NCI-H460 (cell line): ENCODE data around the gene PLEKHH3. TPM values are rescaled to one million over a fixed set of nuclear protein-coding genes. Genes with fewer than 3 reads are reported as not detected.
A peak's percentile ranks its signal among the peaks of the same experiment; 100 is the strongest.

Experiments used
- DNase-seq: peaks from one replicate; pipeline ENCODE4 v3.0.0-alpha.2; 2016; ENCODE audit warnings: low read depth; ENCODE audit errors: extremely low read depth
- polyA plus RNA-seq: library from polyadenylated mRNA; depleted of rRNA; stranded (reverse); fragments of >200 nt; gene quantifications from 2 replicates; pipeline ENCODE4 v1.2.3, GENCODE V29; 2014; cell fraction: nucleus; rRNA removed
- total RNA-seq: library from RNA; depleted of rRNA; stranded (reverse); fragments of >200 nt; shearing (Covaris generic); gene quantifications from 2 replicates; pipeline ENCODE4 v1.2.3, GENCODE V29; 2014; rRNA removed

Gene PLEKHH3, protein sequence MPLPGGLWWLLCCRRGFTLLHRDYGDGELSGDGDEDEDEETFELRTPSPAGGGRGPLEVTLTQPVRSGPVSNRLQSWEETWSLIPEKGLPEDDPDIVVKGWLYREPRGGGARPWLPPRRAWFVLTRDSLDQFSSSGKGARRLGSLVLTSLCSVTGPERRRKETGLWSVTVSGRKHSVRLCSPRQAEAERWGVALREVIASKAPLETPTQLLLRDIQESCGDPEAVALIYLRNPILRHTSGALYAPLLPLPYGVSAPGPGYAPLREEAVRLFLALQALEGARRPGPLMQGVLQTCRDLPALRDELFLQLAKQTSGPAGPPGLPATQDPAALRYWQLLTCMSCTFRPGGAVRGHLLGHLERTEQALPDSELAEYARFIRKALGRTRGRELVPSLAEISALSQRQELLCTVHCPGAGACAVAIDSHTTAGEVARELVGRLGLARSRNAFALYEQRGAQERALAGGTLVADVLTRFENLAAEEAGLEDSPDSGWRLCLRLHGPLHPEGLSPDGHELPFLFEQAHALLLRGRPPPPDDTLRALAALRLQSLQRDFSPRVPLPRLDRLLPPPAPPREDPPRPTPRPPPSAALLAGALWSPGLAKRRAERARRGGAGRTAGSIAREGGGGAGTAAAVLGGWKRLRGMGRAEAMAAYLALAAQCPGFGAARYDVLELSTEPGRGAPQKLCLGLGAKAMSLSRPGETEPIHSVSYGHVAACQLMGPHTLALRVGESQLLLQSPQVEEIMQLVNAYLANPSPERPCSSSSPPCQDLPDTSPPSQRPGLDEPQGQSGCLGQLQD
- 18.3 and 19.4 TPM in 2 replicates for total RNA-seq
- 67.7 and 88.3 TPM in 2 replicates for polyA plus RNA-seq

DNA sequence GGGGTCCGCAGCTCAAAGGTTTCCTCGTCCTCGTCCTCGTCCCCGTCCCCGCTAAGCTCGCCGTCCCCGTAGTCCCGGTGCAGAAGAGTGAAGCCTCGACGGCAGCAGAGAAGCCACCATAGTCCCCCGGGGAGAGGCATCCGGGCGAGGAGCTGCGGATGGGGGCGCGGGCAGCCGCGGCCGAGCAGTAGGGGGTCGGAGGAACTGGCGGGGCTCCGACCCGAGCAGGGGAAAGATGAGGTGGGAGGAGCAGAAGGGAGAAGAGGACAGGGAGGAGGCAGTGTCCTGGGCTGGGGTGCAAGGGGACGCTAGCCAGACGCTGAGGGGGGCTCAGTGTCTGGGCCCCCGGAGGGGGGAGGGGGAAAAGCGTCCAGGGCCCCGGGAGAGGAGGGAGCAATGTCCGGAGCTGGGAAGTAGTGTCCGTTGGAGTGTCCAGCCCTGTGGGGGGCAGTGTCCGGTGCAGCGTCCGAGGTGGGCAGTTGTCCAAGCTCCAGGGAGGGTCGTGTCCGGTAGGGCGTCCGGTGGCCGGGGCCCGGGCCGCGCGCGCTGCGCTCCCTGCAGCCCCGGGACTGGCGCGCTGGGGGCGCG, at the start of gene PLEKHH3:
Gene PLEKHH3, minus strand, starts transcription at position 571 of the 588 bp plus-strand sequence. Its CDS starts 431 bp downstream, at position 140.
- DNase-seq, result no peak

DNA sequence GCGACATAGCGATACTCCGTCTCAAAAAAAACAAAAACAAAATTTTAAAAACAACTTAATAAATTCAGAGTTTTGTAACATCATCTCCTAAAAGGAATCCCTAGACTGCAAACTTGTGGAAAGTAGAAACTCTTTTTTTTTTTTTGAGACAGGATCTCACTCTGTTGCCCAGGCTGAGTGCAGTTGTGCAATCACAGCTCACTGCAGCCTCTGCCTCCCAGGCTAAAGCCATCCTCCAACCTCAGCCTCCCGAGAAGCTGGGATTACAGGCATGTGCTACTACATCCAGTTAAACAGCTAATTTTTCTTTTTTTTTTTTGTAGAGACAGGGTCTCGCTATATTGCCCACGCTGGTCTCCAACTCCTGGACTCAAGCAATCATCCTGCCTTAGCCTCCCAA, 48.3 kb upstream of the PLEKHH3 start:
- DNase-seq, result no peak

GRCh38 chr17:42723636-42724035, 46.8 kb upstream of the PLEKHH3 start:
- DNase-seq, result no peak

DNA sequence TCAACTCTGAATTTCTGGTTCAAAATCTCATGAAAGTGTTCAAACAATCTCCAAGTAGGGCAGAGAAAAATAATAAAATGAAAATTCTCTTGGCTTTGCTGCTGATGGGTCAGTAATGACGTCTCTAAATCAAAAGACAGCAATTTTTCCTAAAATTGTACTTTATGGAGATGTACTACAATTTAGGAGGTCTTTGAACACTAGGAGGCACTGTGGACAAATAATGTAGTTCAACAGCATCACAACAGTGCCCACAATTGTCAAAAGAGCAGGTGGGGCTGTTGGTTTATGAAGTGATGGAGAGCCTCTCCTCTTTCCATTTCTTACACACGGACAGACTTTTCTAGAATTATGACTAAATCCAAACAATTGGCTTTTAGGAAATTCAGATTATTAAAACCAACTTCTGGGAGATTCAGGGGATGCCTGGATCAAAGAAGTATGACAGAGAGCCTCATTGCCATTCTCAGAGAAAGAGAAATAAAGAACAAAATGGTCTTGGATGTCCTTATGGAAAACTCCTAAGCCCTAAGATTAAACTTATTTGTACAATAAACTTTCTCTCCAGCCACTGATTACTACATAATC, 44.3 kb upstream of the PLEKHH3 start:
- peak; percentile 63 for DNase-seq

DNA sequence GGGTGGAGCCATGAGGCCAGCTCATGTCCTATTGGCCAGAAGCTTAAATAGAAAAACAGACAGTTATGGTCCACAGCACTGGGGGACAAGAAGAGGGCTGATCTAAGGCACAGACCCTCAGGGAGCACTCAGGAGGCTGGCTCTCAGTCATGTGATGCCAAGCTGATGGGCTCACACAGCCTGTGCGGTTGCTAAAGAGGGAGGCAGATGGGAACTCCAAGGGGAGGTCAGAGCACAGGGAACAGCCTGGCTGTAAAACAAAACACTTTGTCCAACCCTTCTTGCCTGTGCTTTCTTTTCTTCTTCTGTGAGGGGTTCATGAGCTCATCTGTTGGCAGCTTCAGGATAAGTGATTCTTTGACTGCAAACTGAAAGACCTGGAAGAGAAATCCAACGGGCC, 32.8 kb upstream of the PLEKHH3 start:
- DNase-seq, result no peak

GRCh38 chr17:42708588-42708987, 31.8 kb upstream of the PLEKHH3 start:
- no peak for DNase-seq

GRCh38 chr17:42706732-42707131, 29.9 kb upstream of the PLEKHH3 start:
- no peak for DNase-seq

- no peak for DNase-seq
These were observed 28.2 kb upstream of the PLEKHH3 start for GRCh38 chr17:42704837-42705494.

DNA sequence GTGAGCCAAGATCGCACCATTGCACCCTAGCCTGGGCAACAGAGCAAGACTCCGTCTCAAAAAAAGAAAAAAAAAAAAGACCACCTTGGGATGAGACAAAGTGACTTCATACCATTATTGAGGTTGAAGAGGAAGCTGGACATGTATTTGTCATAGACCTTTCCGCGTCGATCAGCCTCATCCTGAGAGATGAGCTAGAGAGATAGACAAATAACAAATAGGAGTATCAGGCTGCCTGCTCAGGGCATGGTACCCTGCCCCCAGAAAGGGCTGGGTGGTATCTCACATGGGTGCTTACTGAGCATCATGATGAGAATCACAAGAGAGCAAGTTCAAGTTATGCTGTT, 27.7 kb upstream of the PLEKHH3 start:
- no peak for DNase-seq

GRCh38 chr17:42702446-42702845, 25.7 kb upstream of the PLEKHH3 start:
- no peak for DNase-seq

- DNase-seq, result no peak
These were observed 23.9 kb upstream of the PLEKHH3 start for GRCh38 chr17:42700586-42701289.

DNA sequence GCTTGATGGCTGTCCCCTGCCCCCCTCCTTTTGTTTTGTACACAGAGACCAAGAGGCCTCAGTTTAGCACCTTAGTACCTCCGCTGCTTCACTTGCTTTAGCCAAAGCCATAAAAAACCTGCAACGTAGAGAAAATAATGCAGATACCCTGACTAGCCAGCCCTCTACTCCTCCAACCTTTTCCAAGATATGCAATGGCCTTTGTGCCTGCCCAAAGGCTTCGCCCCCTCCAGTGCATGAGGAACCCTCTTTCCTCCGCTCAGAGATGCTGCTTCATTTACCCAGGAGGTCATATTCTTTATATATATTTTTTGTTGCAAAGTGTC, 22.6 kb upstream of the PLEKHH3 start:
- DNase-seq, result no peak

DNA sequence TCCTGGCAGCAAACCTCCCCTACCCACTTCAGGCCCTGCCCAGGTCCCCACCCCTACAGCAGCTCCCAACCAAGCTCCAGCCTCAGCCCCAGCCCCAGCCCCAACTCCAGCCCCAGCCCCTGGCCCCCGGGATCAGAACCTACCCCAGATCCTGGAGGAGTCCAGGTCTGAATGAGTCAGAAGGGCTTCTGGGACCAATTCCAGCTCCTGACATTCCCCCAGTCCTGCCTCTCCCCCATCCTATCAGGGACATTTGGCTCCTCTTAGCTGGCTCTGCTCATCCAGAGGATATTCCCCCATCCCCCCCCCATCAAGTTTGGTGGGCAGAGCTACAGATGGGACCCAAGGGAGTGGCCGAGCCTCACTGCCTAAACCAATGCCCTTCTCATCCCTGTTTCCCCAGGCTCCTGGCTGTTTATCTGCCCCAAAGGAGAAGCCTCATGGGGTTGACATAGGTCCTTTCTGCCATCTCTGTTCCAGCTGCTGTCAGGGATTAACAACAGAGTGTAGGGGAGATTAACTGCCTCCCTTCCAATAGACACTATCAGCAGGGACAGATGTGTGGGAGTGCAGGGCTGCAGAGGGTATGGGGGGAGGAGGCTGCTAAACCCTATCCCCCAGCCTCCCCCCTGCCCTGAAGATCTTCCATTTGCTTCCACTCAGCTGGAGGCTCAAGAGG, 22.1 kb upstream of the PLEKHH3 start:
- DNase-seq, result no peak

DNA sequence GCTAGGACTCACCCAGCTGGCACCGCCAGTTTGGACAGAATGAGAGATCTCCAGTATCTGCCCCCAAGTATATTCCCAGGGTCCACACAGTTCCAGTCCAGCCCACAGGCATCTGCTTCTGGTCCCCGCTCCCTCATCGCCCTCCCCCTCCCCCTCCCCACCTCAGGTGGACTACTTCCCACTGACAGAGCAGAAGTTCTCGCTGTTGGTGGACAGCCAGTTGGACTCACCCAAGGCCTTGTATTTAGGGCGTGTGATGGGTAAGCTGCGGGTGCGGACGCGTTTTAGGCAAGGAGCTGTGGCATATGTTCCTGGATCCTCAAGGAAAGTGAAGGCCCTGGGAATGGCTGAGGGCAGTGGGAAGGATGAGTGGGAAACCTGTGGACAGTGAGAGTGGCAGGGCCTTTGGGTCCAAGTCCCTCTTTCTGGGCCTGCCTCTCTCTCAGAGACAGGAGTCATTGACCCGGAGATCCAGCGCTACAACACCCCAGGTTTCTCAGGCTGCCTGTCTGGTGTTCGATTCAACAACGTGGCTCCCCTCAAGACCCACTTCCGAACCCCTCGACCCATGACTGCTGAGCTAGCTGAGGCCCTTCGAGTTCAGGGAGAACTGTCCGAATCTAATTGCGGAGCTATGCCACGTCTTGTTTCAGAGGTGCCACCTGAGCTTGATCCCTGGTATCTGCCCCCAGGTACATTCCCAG, 20.5 kb upstream of the PLEKHH3 start:
- no peak for DNase-seq

GRCh38 chr17:42695500-42695899, 18.7 kb upstream of the PLEKHH3 start:
- DNase-seq, result no peak

GRCh38 chr17:42694524-42694923, 17.7 kb upstream of the PLEKHH3 start:
- DNase-seq, result no peak

DNA sequence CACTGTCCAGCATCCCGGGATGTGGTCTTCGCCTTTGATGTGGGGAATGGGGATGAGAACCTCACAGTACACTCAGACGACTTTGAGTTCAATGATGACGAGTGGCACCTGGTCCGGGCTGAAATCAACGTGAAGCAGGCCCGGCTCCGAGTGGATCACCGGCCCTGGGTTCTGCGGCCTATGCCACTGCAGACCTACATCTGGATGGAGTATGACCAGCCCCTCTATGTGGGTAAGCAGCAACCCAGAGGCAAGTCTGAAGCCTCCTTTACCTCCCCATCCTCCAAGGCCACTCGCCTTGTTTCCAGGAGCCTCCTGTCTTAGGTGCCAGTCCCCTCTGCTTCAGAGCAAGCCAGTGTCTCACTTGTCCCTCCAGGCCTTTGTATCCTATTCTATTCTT, 15.7 kb upstream of the PLEKHH3 start:
- DNase-seq, result no peak

DNA sequence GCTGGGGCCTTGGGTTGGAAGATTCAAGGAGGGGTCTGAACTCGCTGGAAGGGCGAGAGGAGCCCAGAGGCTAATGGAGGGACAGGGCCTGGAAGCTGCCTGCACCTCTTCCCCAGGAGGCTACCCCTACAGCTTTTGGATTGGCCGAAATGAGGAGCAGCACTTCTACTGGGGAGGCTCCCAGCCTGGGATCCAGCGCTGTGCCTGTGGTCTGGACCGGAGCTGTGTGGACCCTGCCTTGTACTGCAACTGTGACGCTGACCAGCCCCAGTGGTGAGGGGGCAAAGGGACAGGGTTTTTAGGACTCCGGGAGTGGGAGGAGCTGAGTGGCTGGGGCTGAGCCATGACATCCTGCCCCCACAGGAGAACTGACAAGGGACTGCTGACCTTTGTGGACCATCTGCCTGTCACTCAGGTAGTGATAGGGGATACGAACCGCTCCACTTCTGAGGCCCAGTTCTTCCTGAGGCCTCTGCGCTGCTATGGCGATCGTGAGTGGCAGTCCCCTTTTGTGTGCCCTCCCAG, 14.3 kb upstream of the PLEKHH3 start:
- no peak for DNase-seq

DNA sequence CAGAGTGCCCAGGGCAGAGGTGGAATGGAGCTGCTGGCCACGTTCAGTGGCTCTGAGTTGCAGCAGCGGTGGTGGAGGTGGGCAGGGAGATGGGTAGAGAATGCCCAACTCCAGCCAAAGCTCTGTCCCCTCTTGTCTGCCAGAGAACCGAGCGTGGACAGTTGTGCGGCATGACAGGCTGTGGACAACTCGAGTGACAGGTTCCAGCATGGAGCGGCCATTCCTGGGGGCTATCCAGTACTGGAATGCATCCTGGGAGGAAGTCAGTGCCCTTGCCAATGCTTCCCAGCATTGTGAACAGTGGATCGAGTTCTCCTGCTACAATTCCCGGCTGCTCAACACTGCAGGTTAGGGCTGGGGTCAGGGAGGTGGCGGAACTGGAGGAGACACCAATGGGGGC, 13.8 kb upstream of the PLEKHH3 start:
- no peak for DNase-seq
